Measurements from ENCODE around the gene DENND1C. TPM values are rescaled to one million over a fixed set of nuclear protein-coding genes. Genes with fewer than 3 reads are reported as not detected.

Gene DENND1C
- total RNA-seq, 4 donors from 2014 or later, result 1.4 to 2.1 TPM; not detected in 2

DNA sequence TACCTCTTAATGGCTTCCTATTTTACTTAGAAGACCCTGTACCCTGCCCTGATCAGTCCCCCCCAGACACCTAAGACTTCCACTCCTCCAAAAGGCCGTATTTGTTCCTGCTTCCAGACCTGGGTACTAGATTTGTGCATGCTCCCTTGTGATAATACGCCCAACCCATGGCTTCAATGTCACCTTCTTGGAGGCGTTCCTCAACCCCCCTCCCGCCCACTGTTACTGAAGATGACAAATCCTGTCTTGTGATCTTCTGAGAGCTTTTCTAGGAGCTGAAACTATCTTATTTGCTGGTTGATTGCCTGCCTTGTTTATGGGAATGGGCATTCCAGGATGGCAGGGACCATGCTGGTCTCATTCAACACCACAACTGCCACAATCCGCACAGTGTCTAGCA, 31.4 kb downstream of the DENND1C start:
- Histone ChIP-seq H3K4me1 (no peaks in the 10 kb centered on the region), H3K27me3 (no peaks in the 10 kb centered on the region), H3K4me3 (no peak overlapping the region), H3K27ac (no peak overlapping the region), H3K9me3 (peaks cover 0 to 7% of the 10 kb centered on the region in 2 donors), H3K36me3 (no peaks in the 10 kb centered on the region)
- intact Hi-C loops (cut with DNase I; ENCODE audit: low total_unique reads), result no loop called here
- no peak for DNase-seq
- TF ChIP-seq CTCF (IDR thresholded peaks at IDR 0.05) (no peak), POLR2A (IDR thresholded peaks at IDR 0.05) (no peak)

GRCh38 chr19:6448045-6448444, 33.5 kb downstream of the DENND1C start:
- Histone ChIP-seq H3K27ac (no peak overlapping the region), H3K27me3 (no peaks in the 10 kb centered on the region), H3K4me3 (no peak overlapping the region), H3K4me1 (no peaks in the 10 kb centered on the region), H3K36me3 (no peaks in the 10 kb centered on the region), H3K9me3 (no peaks in the 10 kb centered on the region)
- TF ChIP-seq POLR2A (IDR thresholded peaks at IDR 0.05) (no peak), CTCF (IDR thresholded peaks at IDR 0.05) (no peak)
- intact Hi-C loops (cut with DNase I; ENCODE audit: low total_unique reads), result no loop called here
- no peak for DNase-seq

- intact Hi-C loops (cut with DNase I; ENCODE audit: low total_unique reads), result no loop called here
- no peaks in the 10 kb centered on the region for H3K36me3 ChIP-seq
- H3K4me3 ChIP-seq, result no peak overlapping the region
- H3K27ac ChIP-seq, result no peak overlapping the region
- H3K27me3 ChIP-seq, result no peaks in the 10 kb centered on the region
- no peaks in the 10 kb centered on the region for H3K4me1 ChIP-seq
- no peaks in the 10 kb centered on the region for H3K9me3 ChIP-seq
- TF ChIP-seq CTCF (IDR thresholded peaks at IDR 0.05), result no peak
- no peak for TF ChIP-seq POLR2A (IDR thresholded peaks at IDR 0.05)
- DNase-seq, result no peak
These were observed 35.1 kb downstream of the DENND1C start for GRCh38 chr19:6446452-6446851.

- no peak for DNase-seq
- intact Hi-C loops (cut with DNase I; ENCODE audit: low total_unique reads), result no loop called here
- Histone ChIP-seq H3K36me3 (no peaks in the 10 kb centered on the region), H3K27ac (no peak overlapping the region), H3K4me3 (no peak overlapping the region), H3K9me3 (no peaks in the 10 kb centered on the region), H3K27me3 (no peaks in the 10 kb centered on the region), H3K4me1 (no peaks in the 10 kb centered on the region)
- TF ChIP-seq CTCF (IDR thresholded peaks at IDR 0.05) (no peak), POLR2A (IDR thresholded peaks at IDR 0.05) (no peak)
These were observed 37.6 kb downstream of the DENND1C start for GRCh38 chr19:6443986-6444385.

DNA sequence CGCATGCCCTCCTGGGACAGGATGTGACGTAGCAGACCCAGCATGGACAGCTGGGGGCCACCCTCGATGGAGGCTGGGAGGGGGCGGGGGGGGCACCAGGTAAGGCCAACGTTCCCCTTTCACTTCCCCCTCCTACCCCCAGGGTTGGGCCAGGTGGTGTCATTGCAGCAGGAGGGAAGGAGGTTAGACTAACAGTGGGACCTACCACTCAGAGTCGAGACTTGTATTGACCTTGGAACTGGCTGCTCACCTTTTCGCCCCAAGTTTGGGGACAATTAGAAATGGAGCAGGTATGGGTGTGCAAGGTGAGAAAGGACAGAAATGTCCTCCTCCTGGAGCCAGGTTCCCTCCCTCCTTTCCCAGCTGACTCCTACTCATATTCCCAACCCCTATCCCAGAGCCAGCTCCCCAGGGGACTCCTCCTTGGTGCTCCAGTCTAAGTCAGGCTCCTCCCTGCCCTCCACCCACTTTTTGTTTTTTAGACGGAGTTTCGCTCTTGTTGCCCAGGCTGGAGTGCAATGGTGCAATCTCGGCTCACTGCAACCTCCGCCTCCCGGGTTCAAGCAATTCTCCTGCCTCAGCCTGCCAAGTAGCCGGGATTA, 39.4 kb downstream of the DENND1C start:
- no peak for TF ChIP-seq CTCF (IDR thresholded peaks at IDR 0.05)
- TF ChIP-seq POLR2A (IDR thresholded peaks at IDR 0.05), result no peak
- Histone ChIP-seq H3K27ac (no peak overlapping the region), H3K36me3 (no peaks in the 10 kb centered on the region), H3K4me3 (no peak overlapping the region), H3K9me3 (no peaks in the 10 kb centered on the region), H3K4me1 (no peaks in the 10 kb centered on the region), H3K27me3 (no peaks in the 10 kb centered on the region)
- DNase-seq, result no peak
- intact Hi-C loops (cut with DNase I; ENCODE audit: low total_unique reads), result no loop called here
